PC-3 (cell line): ENCODE measurements around the gene TM4SF20. TPM values are rescaled to one million over a fixed set of nuclear protein-coding genes. Genes with fewer than 3 reads are reported as not detected.

Experiments used
- ATAC-seq: fragments of 200-7000 bp; cut with Tn5 transposase; 2 replicates; pipeline ENCODE4 v1.9.1; 2020; ENCODE audit warnings: mild to moderate bottlenecking, moderate library complexity
- BruUV-seq: library from RNA; stranded (reverse); fragments of 400-500 nt; replicated peaks from 2 replicates; lab custom pipeline; 2021; lab: Mats Ljungman, UMichigan
- CTCF ChIA-PET: fragments of 300-600 bp; sonication (Branson Sonifier 250); formaldehyde crosslinking; loops from one replicate; lab custom pipeline; 2022; ENCODE audit warnings: antibody characterized with exemption; lab: Charles Lee
- POLR2A ChIA-PET: fragments of 300-600 bp; sonication (Branson Sonifier 250); formaldehyde crosslinking; loops from one replicate; lab custom pipeline; 2022; ENCODE audit warnings: antibody characterized with exemption; ENCODE audit not compliant: unreplicated experiment; lab: Charles Lee
- DNase-seq: peaks from one replicate; pipeline ENCODE4 v3.0.0-alpha.2; 2015
- H2AFZ ChIP-seq: fragments of 300-600 bp; sonication (generic); 2 replicates; pipeline ENCODE4 v1.6.0; 2016; ENCODE audit warnings: antibody characterized with exemption, low read length
- H3F3A ChIP-seq: fragments of 300-600 bp; sonication (generic); one replicate; pipeline ENCODE4 v1.6.0; 2017; ENCODE audit warnings: antibody characterized with exemption, low read length, control low read depth, mild to moderate bottlenecking; ENCODE audit not compliant: unreplicated experiment
- H3K27ac ChIP-seq: fragments of 300-600 bp; sonication (generic); 2 replicates; pipeline ENCODE4 v1.5.1; 2016; ENCODE audit warnings: mild to moderate bottlenecking, low read length
- H3K27me3 ChIP-seq: fragments of 300-600 bp; sonication (generic); 2 replicates; pipeline ENCODE4 v1.6.1; 2016; ENCODE audit warnings: low read length, mixed read lengths
- H3K36me3 ChIP-seq: fragments of 300-600 bp; sonication (generic); 2 replicates; pipeline ENCODE4 v1.6.1; 2016; ENCODE audit warnings: low read depth, mixed run types, low read length, mixed read lengths
- H3K4me1 ChIP-seq: fragments of 300-600 bp; sonication (generic); 2 replicates; pipeline ENCODE4 v1.5.1; 2016; ENCODE audit warnings: low read length; ENCODE audit not compliant: insufficient read depth
- H3K4me2 ChIP-seq: fragments of 300-600 bp; sonication (generic); 2 replicates; pipeline ENCODE4 v1.6.0; 2016; ENCODE audit warnings: low read length
- H3K4me3 ChIP-seq: fragments of 300-600 bp; sonication (generic); 2 replicates; pipeline ENCODE4 v1.5.1; 2016; ENCODE audit warnings: mild to moderate bottlenecking, low read length, mixed read lengths
- H3K79me2 ChIP-seq: fragments of 300-600 bp; sonication (generic); 2 replicates; pipeline ENCODE4 v1.6.1; 2017; ENCODE audit warnings: low read length, mixed read lengths
- H3K9ac ChIP-seq: fragments of 300-600 bp; sonication (generic); 2 replicates; pipeline ENCODE4 v1.6.0; 2016; ENCODE audit warnings: mild to moderate bottlenecking, low read length
- H3K9me2 ChIP-seq: fragments of 300-600 bp; sonication (generic); replicated peaks from 2 replicates; pipeline ENCODE4 v1.6.1; 2016; ENCODE audit warnings: mixed run types, low read length, mixed read lengths
- H3K9me3 ChIP-seq: fragments of 300-600 bp; sonication (generic); 2 replicates; pipeline ENCODE4 v1.6.1; 2016; ENCODE audit warnings: low read length, mixed read lengths
- H4K20me1 ChIP-seq: fragments of 300-600 bp; sonication (generic); 2 replicates; pipeline ENCODE4 v1.6.1; 2016; ENCODE audit warnings: low read length, mixed read lengths
- EZH2 ChIP-seq: fragments of 300-600 bp; sonication (generic); IDR thresholded peaks from one replicate; pipeline ENCODE4 v1.6.1; 2017; ENCODE audit warnings: antibody characterized with exemption, mild to moderate bottlenecking, low read length; ENCODE audit not compliant: unreplicated experiment
- EZH2phosphoT487 ChIP-seq: fragments of 300-600 bp; sonication (generic); IDR thresholded peaks from 2 replicates; pipeline ENCODE4 v1.6.1; 2018; ENCODE audit warnings: mild to moderate bottlenecking, antibody characterized with exemption, low read length, borderline replicate concordance
- intact Hi-C: fragments of 100-400 bp; cut with micrococcal nuclease; formaldehyde crosslinking; loops from 2 replicates; pipeline ENCODE4 v1.9.0; 2023
- total RNA-seq: library from RNA; depleted of rRNA; stranded (reverse); fragments of >200 nt; gene quantifications from 2 replicates; pipeline ENCODE4 v1.2.3, GENCODE V29; 2014
- TF ChIP-seq, protein P1 (sequence below): fragments of 300-600 bp; sonication (generic); conservative IDR thresholded peaks from 2 replicates; pipeline ENCODE4 v1.5.1; 2017; ENCODE audit warnings: antibody characterized with exemption, low read depth, mild to moderate bottlenecking, low read length

The TM4SF20 gene
- total RNA-seq, 1 experiment from 2014 or later: not detected

DNA sequence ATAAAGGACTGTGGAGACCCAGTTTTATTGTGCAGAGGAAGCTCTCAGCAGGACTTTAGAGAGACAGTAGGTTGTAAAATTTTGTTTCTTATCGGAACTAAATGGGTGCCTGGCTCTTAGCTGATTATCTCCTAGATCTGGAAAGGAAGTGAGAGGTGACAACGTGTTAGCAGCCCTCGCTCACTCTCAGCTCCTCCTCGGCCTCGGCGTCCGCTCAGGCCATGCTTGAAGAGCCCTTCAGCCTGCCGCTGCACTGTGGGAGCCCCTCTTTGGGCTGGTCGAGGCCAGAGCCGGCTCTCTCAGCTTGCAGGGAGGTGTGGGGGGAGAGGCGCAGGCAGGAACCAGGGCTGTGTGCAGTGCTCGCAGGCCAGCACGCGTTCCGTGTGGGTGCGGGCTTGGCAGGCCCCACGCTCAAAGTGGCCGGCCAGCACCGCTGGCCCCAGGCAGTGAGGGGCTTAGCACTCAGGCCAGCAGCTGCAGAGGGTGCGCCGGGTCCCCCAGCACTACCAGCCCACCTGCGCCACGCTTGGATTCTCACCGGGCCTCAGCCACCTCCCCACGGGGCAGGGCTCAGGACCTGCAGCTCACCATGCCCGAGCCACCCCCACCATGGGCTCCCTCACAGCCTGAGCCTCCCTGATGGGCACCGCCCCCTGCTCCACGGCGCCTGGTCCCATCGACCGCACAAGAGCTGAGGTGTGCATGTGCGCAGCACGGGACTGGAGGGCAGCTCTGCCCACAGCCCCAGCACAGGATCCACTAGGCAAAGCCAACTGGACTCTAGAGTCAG, 58.6 kb downstream of the TM4SF20 start:
- no TSS peak for BruUV-seq
- no peak for ATAC-seq

GRCh38 chr2:227317834-227318233, 61.3 kb downstream of the TM4SF20 start:
- no peak overlapping the region for H3K4me2 ChIP-seq
- H3K27me3 ChIP-seq: no peaks in the 10 kb centered on the region
- no peaks in the 10 kb centered on the region for H3K36me3 ChIP-seq
- no peak for DNase-seq
- H3K79me2 ChIP-seq: no peaks in the 10 kb centered on the region
- no peak overlapping the region for H3K27ac ChIP-seq
- no peaks in the 10 kb centered on the region for H3K9me2 ChIP-seq
- ChIA-PET CTCF (no interaction called here), POLR2A (no interaction called here)
- H3K9me3 ChIP-seq: no peaks in the 10 kb centered on the region
- no peaks in the 10 kb centered on the region for H4K20me1 ChIP-seq
- intact Hi-C loops: no loop called here
- H3K9ac ChIP-seq: no peak overlapping the region
- ATAC-seq: no peak
- BruUV-seq: no TSS peak
- H2AFZ ChIP-seq: no peak overlapping the region
- no peak overlapping the region for H3K4me3 ChIP-seq
- TF ChIP-seq, protein P1, sequence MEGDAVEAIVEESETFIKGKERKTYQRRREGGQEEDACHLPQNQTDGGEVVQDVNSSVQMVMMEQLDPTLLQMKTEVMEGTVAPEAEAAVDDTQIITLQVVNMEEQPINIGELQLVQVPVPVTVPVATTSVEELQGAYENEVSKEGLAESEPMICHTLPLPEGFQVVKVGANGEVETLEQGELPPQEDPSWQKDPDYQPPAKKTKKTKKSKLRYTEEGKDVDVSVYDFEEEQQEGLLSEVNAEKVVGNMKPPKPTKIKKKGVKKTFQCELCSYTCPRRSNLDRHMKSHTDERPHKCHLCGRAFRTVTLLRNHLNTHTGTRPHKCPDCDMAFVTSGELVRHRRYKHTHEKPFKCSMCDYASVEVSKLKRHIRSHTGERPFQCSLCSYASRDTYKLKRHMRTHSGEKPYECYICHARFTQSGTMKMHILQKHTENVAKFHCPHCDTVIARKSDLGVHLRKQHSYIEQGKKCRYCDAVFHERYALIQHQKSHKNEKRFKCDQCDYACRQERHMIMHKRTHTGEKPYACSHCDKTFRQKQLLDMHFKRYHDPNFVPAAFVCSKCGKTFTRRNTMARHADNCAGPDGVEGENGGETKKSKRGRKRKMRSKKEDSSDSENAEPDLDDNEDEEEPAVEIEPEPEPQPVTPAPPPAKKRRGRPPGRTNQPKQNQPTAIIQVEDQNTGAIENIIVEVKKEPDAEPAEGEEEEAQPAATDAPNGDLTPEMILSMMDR: no peak
- TF ChIP-seq EZH2 (no peak), EZH2phosphoT487 (no peak)
- H3F3A ChIP-seq: no peaks in the 10 kb centered on the region
- no peaks in the 10 kb centered on the region for H3K4me1 ChIP-seq

More for the DNA sequence above, 58.6 kb downstream of the TM4SF20 start:
- peaks cover 5% of the 10 kb centered on the region for H3K4me1 ChIP-seq
- H3K4me2 ChIP-seq: no peak overlapping the region
- TF ChIP-seq EZH2 (no peak), EZH2phosphoT487 (no peak)
- TF ChIP-seq, protein P1: no peak
- CTCF ChIA-PET: no interaction called here
- H3K27me3 ChIP-seq: no peaks in the 10 kb centered on the region
- H3K9me2 ChIP-seq: no peaks in the 10 kb centered on the region
- H4K20me1 ChIP-seq: no peaks in the 10 kb centered on the region
- POLR2A ChIA-PET: no interaction called here
- no peak overlapping the region for H3K9ac ChIP-seq
- DNase-seq: no peak
- no peaks in the 10 kb centered on the region for H3K36me3 ChIP-seq
- no peaks in the 10 kb centered on the region for H3K9me3 ChIP-seq
- intact Hi-C loops: no loop called here
- H3K27ac ChIP-seq: no peak overlapping the region
- no peaks in the 10 kb centered on the region for H3F3A ChIP-seq
- no peak overlapping the region for H2AFZ ChIP-seq
- H3K79me2 ChIP-seq: peaks cover 3% of the 10 kb centered on the region
- no peak overlapping the region for H3K4me3 ChIP-seq

GRCh38 chr2:227313310-227313709, 65.8 kb downstream of the TM4SF20 start:
- Histone ChIP-seq H3K27me3 (no peaks in the 10 kb centered on the region), H2AFZ (no peak overlapping the region), H3K9me3 (no peaks in the 10 kb centered on the region), H3K4me2 (no peak overlapping the region), H3K4me3 (no peak overlapping the region), H4K20me1 (no peaks in the 10 kb centered on the region), H3K9me2 (no peaks in the 10 kb centered on the region), H3K27ac (no peak overlapping the region), H3K79me2 (no peaks in the 10 kb centered on the region), H3K9ac (no peak overlapping the region), H3K4me1 (peaks cover 12% of the 10 kb centered on the region), H3F3A (no peaks in the 10 kb centered on the region), H3K36me3 (no peaks in the 10 kb centered on the region)
- CTCF ChIA-PET: no interaction called here
- POLR2A ChIA-PET: no interaction called here
- ATAC-seq (no peak), DNase-seq (no peak)
- TF ChIP-seq EZH2phosphoT487: no peak
- TF ChIP-seq EZH2: no peak
- intact Hi-C loops: no loop called here
- no TSS peak for BruUV-seq
